NCI-H345 treated with DMSO at 0.1 percent for 48 hours (cell line): Measurements from ENCODE around the gene ANKMY1.
"Not testable (repeated sequence)": the region's sequence is repeated elsewhere in the genome, so short reads cannot be mapped to it uniquely, and the experiment has no call there.

Source experiments
- DNase-seq: peaks from one replicate; lab custom pipeline; 2025; ENCODE audit not compliant: unreplicated experiment; lab: John Stamatoyannopoulos, UW

The ANKMY1 gene

DNA sequence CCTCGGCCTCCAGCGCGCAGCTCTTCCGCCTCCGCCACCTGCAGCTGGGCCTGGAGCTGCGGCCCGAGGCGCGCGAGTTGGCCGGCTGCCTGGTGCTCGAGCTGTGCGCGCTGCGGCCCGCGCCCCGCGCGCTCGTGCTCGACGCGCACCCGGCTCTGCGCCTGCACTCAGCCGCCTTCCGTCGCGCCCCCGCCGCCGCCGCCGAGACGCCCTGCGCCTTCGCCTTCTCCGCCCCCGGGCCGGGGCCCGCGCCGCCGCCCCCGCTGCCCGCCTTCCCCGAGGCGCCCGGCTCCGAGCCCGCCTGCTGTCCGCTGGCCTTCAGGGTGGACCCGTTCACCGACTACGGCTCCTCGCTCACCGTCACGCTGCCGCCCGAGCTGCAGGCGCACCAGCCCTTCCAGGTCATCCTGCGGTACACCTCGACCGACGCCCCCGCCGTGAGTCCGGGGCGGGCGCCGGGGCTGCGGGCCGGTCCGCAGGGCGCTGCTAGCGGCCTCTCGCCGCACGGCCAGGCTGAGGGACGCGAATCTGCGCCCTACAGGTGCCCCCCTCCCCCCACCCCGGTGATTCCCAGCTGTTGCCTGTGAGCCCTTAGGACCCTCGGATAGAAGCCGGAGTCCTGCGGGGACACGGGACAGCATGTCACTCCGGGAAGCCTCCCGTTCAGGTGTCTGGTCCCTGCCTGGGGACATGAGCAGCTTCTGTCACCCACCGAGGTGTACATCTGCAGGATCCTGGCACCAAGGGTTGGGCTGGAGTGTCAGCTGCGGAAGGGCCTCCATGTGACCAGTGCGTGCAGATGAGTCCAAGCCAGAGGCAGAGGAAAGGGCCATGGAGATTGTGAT lies 11.1 kb upstream of the ANKMY1 start:
- DNase-seq = peak; percentile 24

DNA sequence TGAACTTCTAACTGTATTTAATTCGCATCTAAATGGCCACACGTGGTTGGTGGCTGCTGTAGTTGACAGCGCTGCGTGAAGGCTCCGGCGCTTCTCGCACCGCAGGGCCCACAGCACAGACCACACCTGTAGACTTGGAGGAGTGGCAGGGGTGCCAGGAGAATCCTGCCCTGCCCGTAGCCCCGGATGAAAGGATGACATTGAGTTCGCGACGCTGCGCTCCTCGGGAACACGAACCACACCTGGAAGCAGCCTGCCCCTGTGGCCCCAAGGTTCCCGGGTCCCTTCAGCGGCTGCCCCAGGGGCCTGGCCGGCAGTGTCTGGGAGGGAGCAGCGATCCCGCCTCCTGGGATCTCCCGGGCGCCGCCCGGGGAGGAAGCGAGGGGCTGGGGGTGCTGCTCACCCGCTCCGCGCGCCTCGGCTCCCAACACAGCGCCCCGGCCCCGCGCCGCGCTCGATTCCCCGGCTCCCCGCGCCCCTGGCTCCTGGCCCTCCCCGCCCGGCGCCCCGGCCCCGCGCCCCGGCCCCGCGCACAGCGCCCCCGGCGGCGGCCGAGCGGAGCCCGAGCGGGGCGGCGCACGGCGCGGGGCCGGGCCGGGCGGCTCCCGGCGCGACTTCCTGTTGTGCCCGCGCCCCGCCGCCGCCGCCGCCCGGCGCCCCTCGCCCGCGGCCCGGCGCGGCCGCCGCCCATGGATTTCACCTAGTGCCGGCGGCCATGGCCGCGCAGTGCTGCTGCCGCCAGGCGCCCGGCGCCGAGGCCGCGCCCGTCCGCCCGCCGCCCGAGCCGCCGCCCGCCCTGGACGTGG lies 10.3 kb upstream of the ANKMY1 start, which contains the start of gene RNPEPL1:
TSS of gene RNPEPL1 (plus strand) at position 613 of the 806 bp plus-strand sequence. CDS start at position 716, 103 bp downstream.
- peak; percentile 41 for DNase-seq

DNA sequence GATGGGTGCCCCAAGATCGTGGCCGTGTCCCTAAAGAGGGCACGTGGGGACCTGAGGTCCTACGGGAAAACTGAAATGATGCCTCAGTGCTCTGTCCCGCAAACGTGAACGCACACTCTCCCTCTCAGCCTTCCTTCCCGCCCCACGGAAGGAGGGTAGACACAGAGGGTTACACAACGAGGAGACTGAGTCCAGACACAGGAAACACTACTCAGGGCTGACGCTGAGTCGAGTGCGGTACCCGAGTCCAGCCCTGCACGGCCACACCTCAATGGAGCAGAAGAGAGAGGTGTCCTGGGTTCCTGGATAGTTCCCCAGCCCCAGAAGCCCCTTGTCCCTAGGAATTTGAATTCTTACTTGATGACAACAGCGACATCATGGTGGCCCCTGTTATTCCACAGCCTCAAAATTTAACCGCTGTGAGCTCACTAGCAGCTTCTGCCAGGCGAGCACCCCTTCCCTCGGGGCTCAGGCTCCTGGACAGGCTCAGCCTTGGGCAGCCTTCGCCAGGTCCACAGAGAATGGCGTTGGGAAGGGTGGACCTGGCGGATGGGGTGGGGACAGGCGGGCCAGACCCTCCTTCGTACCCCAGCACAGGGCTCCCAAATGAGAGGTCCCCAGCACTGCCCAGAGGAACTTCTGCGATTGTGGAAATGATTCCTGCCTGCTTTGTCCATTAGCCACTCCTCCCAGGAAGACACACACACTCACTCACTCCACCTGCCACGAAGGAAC lies 9.5 kb upstream of the ANKMY1 start:
- no peak for DNase-seq

DNA sequence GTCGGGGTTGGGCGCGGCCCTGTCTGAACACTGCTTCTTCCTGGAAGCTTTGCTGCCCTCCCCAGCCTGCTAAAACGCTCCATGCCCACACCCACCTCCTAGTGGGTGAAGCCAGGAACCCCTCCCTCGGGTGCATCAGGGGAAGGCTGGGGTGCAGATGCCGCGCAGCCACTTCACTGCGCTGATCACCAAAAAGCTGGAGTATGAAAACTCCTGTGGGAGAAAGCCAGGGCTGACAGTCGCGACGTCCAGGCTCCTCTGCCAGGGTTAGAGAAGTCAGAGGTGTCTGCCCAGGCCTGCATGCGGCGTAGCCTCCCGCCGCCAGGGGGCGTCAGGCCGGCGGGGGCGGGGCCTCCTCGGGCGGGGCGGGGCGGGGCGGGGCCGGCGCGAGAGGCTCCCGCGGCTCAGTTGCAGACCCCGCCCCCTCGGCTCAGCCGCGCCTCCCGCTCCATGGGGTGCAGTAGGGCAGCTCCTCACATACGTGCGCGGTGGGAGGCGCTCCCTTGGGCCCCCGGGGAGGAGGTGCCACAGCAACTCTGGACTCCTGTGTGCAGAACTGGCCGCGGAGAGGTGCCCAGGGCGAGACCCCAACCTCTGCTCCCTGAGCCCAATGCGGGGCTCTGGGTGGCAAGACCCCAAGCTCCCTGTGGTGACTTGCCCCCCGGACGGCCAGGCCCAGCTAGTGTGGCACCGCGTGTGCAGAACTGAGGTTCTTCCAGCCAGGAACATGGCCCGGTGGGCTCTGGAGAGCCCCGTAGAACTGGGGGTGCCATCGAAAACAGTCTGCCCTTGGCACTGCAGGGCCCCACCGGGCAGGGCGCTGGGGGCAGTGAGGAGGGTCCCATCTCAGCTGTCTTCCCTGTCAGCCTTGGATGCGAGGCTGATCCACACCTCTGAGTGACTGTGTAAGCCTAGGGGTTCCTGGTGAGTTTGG lies 8.7 kb upstream of the ANKMY1 start:
- peak; percentile 73 for DNase-seq

DNA sequence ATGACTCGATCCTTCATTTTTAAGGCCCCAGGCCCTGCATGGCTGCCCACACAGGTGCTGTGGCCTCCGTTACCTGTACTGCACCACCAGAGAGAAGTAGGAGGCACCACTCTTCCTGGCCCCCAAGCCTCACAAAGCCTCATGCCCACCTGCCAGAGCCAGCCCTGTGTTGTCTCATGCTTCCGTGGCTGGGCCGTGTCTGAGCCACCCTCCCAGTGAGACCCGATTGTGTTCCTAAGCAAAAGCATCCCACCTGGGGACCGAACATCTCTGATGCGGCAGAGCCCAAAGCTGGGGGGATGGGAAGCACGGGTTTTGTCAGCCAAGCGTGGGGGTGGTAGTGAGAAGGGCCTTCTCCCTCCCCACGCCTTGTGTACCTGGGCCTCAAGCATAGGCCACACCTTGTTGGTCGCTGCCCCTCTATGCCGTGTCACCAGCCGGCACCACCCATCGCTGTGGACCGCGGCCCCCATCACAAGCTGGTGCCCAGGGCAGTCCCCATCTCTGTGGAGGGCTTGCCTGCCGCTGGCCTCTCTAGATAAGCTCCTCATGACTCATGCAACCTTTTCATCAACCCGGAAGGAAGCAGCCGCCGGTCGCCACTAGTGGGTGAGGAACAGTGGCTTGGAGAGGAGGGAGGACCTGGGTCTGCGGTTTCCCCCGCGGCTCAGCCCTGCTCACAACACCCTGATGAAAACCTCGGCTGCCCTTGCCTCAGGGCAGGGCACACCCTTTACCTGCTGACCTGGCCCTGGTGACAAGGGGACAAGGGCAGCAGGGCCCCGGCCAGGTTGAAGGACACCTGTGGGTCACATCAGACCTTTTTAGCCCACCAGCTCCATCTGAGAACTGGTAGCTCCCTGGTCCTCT lies 7.8 kb upstream of the ANKMY1 start:
- DNase-seq = no peak

DNA sequence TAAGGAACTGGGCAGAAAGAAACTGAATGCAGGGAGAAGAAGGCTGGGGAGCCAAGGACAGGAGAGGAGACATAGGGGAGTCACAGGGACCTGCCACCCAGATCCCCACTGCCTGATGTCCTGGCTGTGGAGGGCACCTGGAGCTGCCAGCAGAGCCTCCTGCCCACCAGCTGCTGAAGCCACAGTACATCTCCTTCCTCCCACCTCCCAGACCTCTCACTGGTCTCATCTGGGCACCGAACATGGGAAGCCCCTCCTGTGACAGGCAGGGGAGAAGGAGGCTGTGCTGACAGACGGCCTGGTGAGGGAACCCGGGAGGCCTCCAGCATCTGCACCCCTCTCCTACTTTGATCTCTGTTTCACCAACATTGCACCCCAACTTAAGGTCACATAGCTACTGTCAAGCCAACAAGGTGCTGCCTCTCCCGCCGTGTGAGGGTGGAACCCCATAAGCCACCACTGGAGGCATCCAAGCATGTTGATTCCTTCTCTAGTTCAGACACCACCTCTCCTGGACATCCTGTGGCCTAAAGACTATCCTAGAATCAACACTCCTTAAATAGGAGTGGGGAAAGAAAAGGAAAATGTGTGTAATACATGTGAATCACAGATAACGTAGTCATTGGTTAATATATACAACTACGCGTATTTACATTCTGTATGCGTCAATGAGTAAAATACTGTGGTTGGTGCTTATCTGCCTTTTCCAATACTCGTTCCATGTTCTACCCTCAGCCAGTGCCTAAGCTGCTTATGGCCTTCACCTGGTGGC lies 7.0 kb upstream of the ANKMY1 start:
- no peak for DNase-seq

DNA sequence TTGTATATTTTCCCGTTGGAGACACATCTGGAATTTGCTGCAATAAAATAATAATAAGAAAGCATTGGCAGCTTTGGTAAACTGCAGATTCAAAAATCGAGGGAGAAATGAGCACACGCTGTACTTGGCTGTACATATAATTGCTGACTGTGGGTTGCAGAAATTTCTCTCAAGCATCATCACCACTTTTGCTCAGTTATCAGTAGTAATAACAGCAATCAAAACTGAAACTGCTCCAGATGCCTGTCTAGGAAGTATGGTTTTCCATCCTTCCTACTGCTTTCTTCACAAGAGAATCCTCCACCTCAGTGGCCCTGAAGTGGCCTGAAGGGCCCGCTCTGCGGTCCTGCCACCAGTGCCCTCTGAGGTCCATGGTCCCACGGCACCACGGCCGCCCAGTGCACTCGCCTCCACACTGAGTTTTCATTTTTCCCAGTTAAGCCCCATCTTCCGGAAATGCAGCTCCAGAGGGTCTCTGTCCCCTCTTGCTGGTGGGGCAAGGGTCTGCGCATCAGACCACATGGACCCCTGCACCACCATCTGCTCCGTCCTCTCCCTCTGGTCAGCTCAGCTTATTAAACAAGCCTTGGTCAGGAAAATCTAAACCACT lies 6.3 kb upstream of the ANKMY1 start:
- no peak for DNase-seq

DNA sequence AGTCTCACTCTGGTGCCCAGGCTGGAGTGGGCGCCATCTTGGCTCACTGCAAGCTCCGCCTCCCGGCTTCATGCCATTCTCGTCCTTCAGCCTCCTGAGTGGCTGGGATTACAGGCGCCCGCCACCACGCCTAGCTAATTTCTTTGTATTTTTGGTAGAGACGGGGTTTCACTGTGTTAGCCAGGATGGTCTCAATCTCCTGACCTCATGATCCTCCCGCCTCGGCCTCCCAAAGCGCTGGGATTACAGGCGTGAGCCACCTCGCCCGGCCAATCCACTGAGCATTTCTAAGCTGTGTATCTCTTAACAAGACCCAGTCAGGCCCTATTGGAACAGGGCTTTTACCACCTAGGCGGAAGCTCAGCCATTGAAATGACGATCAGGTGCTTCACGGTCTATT lies 5.4 kb upstream of the ANKMY1 start:
- not testable (repeated sequence) for DNase-seq

DNA sequence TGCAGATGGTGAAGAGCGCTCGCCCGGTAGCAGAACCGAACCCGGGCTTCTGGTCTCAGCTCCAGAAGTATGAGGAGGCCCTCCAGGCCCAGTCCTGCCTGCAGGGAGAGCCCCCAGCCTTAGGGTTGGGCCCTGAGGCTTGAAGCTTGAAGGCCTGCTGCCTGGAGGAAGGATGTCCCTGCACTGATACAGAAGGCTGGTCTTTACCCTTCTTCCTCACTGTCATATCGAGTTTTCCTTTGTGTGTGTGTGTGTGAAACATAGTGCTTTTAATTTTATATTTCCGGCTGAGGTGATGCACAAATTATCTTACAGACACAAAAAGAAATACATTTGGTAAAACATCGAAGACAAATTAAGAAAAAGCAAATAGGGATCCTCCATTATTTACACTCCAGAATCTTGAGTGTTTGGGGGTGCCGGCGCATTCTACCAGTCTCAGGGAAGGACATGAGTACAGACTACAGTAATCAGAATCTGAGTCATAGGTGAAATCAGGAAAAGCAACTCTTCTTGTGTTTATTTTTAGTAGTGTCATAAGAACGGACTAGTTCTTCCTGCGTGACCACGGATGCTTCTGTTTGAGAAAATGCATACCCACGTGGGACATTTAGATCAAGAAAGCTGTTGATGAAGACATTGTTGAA lies 3.7 kb upstream of the ANKMY1 start:
- no peak for DNase-seq

DNA sequence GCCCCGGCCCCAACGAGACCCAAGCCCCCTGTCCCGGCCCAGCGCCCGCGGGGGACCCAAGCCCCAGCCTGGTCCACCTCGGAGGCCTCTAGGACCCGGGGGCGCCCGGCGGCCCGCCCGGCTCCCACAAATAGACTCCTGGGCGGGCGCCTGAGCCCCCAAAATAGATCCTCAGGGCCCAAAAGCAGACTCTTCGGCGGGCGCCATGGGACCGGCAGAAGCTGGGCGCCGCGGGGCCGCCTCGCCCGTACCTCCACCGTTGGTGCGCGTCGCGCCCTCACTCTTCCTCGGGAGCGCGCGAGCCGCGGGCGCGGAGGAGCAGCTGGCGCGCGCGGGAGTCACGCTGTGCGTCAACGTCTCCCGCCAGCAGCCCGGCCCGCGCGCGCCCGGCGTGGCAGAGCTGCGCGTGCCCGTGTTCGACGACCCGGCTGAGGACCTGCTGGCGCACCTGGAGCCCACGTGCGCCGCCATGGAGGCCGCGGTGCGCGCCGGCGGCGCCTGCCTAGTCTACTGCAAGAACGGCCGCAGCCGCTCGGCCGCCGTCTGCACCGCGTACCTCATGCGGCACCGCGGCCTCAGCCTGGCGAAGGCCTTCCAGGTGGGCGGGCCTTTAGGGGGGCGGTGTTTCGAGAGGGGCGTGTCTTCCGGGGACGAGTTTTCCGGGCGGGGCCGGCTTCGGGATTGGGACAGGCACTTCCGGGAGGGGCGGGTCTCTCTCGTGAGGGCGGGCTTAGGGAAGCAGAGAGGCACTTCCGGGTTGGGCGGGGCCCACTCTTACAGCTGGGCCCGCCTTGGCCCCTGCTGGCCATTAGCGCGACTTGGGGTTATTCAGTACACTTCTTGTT lies 2.9 kb upstream of the ANKMY1 start:
- peak; percentile 91 for DNase-seq

DNA sequence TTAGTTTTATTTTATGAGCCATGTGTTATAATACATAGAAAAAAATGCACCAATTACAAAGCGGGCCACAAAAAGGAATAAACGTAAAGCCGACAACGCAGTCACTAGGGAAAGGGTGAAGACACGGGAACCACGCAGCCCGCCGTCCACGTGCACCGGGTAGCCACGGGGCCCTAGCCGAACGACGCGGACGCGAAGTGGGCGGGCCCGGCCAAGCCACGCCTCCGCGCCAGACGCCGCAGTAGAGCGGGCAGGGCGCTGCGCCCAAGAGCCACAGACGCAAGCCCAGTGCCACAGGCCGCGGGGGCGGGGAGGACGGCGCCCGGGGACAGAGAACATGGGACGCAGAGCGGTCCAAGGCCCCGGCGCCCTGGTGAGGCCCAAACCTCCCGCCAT lies 2.3 kb upstream of the ANKMY1 start, which contains the start of gene DUSP28:
TSS of gene DUSP28 (plus strand) at position 274 of the 396 bp plus-strand sequence. CDS start 328 bp downstream, outside the sequence.
- peak; percentile 63 for DNase-seq

DNA sequence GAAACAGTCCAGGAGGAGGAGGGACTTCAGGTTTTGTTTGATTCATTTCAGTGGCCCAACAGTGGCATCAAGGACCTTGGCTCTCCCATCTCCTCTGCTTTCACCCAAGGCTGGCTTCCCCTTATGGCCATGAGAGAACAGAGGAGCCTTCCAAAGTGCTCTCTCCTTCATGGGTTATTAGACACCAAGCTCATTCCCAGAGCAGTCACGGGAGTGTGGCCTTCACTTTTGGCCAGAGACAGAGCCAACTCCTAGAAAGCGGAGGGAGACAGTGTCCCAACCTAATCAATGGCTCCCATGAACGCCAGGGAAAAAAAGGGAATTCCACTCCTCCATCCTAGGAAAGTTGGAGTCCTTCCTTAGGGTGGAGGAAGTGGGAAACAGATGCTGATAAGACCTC lies 1.5 kb upstream of the ANKMY1 start:
- DNase-seq = no peak

DNA sequence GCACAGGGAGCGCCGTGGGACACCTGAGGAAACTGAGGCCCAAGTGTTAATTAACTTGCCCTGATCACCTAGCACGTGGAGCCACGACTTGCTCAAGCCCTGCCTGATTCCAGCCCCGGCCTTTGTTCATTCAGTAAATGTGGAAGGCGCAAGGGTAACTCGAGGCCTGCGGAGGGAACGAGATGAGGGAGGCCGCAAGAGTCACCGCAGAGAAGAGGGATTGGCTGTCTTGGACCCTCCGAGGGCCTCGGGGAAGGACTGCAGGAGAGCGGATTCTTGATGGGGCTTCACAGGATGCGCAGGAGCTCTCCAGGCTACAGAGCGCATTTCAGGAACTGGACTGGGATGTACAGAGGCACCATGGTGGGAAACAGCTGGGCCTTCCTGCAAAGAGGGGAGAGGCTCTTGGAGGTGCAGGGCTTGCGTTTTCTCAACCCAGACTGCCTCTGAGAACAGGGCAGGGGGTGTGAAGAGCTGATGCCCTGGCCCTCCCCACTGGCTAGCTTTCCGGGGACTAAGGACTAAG lies 511 bp upstream of the ANKMY1 start:
- DNase-seq = no peak

DNA sequence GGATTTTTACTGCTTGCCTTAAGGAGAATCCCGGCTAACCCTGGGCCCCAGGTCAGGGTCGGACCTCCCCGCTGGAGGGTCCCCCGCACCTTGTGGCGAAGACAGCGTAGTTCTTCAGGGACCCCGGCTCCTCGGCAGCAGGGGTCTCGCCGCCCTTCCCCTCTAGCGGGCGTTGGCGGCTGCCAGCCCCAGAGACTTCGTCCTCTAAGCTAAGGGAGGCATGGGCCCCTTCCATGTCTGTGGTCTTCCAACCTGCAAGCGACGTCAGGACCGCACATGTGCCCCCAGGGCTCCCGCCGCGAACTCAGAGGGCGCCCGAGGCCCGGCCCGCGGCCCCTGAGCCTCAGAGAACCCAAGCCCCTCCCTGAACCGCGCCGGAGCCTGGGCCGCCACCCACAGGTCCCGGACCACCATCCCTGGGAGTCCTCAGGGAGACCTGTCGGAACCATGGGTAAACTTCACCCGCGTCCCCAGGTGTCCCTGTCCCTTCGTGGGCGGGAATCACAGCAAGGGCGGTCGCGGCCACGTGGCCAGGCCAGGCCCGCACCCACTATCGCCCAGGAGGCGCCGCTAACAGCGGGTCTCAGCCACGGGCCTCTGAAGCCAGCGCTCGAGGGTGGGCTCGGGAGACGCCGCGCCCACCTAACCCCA lies 562 bp downstream of the ANKMY1 start:
- no peak for DNase-seq

DNA sequence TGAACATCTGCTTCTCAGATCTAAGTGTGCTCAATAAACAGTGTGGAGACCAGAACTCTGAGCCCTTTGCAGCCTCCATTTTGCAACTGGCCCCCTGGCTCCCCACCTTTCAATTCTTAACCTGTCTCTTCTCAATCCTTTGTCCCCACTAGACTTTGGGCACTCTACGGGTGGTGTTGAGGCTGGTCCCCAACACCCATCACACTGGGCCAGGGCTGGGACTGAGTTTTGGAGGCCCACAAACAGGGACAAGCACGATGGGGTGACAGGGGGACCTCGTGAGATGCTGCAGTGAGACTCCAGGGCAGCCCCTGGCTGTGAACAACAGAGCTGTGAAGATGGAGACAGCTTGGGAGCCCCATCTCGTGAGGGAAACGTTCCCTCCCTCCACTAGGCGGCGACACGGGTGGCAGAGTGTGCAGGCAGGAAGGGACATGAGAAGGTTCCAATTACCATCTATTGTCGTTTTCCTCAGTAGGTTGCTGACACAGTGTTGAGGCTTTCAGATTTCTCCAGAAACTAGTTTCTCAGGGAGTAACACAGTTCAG lies 1.2 kb downstream of the ANKMY1 start:
- no peak for DNase-seq
